ENCODE data around the gene RPS16.

RPS16 gene

DNA sequence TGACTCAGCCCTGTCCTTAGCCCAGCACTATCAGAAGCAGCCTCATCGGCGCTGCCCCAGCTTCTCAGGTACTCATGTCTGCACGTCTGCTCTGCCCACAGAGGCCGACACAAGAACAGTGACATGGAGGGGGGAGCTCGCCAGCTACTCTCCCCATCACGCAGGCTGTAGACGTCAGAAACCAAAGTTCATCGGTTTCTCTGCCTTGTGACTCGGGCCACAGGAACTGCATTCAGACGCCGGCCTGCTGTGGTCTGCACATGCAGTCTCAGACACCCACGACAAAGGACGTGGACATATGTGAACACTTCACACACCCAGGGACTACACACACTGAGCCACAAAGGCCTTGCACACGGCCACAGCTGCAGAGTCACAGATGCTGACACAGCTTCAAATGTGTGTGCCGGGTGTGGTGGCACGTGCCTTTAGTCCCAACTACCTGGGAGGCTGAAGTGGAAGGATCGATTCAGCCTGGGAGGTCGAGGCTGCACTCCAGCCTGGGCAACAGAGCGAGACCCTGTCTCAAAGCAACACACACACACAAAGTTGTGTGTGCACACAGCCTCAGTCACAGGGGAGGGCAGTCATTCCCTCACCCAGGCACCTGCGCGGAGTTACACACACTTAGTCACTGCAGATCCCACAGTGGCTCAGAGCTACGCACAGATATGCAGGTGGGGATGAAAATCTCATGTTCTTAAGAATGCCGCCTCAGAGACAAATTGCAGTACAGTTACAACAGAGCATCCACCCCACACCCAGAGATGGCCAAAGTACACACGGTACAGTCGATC lies 34.0 kb downstream of the RPS16 start:
- CTCF ChIA-PET, result interaction anchor here (0.6 to 3.7 kb wide), 8 partner anchors 10 to 1197 kb away, joined by 3 to 63 read pairs (median 3); partner anchors contain the start of genes FBL, MED29, PAF1 and PLEKHG2
- POLR2A ChIA-PET, result interaction anchor here (0.6 to 11.2 kb wide), 6 partner anchors 10 to 1040 kb away, joined by 3 to 175 read pairs (median 10); partner anchors contain the start of genes MED29, PAF1, PLEKHG2 and RPS16
- no peak for TF ChIP-seq KLF16 (tag by site-specific recombination; IDR thresholded peaks at IDR 0.05)
- no peak for TF ChIP-seq ZNF266 (tag by site-specific recombination; IDR thresholded peaks at IDR 0.05; ENCODE audit: low read depth)
- TF ChIP-seq YY2 (tag by site-specific recombination; IDR thresholded peaks at IDR 0.05), result no peak
- TF ChIP-seq ZNF391 (tag by site-specific recombination; IDR thresholded peaks at IDR 0.05; ENCODE audit: borderline replicate concordance, low read depth), result peak; percentile 31; the same call in 1 of the 2 replicates
- peak; percentile 83; the same call in 1 of the 2 replicates for TF ChIP-seq ZNF394 (tag by site-specific recombination; IDR thresholded peaks at IDR 0.05; ENCODE audit: borderline replicate concordance)
- TF ChIP-seq ZNF501 (tag by site-specific recombination; IDR thresholded peaks at IDR 0.05), result no peak
- no peak for TF ChIP-seq ZBTB20 (tag by site-specific recombination; IDR thresholded peaks at IDR 0.05)
- TF ChIP-seq ZNF221 (tag by site-specific recombination; IDR thresholded peaks at IDR 0.05; ENCODE audit: borderline replicate concordance), result no peak
- TF ChIP-seq ZNF660 (tag by site-specific recombination; IDR thresholded peaks at IDR 0.05), result no peak
- TF ChIP-seq, protein P1, sequence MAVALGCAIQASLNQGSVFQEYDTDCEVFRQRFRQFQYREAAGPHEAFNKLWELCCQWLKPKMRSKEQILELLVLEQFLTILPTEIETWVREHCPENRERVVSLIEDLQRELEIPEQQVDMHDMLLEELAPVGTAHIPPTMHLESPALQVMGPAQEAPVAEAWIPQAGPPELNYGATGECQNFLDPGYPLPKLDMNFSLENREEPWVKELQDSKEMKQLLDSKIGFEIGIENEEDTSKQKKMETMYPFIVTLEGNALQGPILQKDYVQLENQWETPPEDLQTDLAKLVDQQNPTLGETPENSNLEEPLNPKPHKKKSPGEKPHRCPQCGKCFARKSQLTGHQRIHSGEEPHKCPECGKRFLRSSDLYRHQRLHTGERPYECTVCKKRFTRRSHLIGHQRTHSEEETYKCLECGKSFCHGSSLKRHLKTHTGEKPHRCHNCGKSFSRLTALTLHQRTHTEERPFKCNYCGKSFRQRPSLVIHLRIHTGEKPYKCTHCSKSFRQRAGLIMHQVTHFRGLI (tag by site-specific recombination; IDR thresholded peaks at IDR 0.05), result no peak
- TF ChIP-seq ZNF837 (tag by site-specific recombination; IDR thresholded peaks at IDR 0.05), result no peak
- TF ChIP-seq ZFP37 (tag by site-specific recombination; IDR thresholded peaks at IDR 0.05), result no peak
- TF ChIP-seq ZNF610 (tag by site-specific recombination; IDR thresholded peaks at IDR 0.05; ENCODE audit: borderline replicate concordance), result no peak
- no peak for TF ChIP-seq ZNF239 (tag by site-specific recombination; IDR thresholded peaks at IDR 0.05)
- TF ChIP-seq ZNF548 (tag by site-specific recombination; IDR thresholded peaks at IDR 0.05), result no peak
- TF ChIP-seq ZNF776 (tag by site-specific recombination; IDR thresholded peaks at IDR 0.05; ENCODE audit: borderline replicate concordance), result no peak
- TF ChIP-seq IKZF3 (tag by site-specific recombination; IDR thresholded peaks at IDR 0.05), result no peak
- TF ChIP-seq ZNF114 (tag by site-specific recombination; IDR thresholded peaks at IDR 0.05), result no peak
- TF ChIP-seq GLIS1 (tag by site-specific recombination; IDR thresholded peaks at IDR 0.05), result peak; percentile 38; the same call in 1 of the 2 replicates
- TF ChIP-seq, protein P2, sequence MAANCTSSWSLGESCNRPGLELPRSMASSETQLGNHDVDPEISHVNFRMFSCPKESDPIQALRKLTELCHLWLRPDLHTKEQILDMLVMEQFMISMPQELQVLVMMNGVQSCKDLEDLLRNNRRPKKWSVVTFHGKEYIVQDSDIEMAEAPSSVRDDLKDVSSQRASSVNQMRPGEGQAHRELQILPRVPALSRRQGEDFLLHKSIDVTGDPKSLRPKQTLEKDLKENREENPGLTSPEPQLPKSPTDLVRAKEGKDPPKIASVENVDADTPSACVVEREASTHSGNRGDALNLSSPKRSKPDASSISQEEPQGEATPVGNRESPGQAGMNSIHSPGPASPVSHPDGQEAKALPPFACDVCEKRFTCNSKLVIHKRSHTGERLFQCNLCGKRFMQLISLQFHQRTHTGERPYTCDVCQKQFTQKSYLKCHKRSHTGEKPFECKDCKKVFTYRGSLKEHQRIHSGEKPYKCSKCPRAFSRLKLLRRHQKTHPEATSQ (tag by site-specific recombination; IDR thresholded peaks at IDR 0.05), result peak; percentile 19; the same call in 1 of the 2 replicates
- TF ChIP-seq ZNF175 (tag by site-specific recombination; IDR thresholded peaks at IDR 0.05), result no peak
- TF ChIP-seq ZNF121 (tag by site-specific recombination; IDR thresholded peaks at IDR 0.05), result peak; percentile 95
- 0 out of 2 replicates have a peak, but pooled peaks have one; percentile 2 for TF ChIP-seq BCL11B (tag by site-specific recombination; IDR thresholded peaks at IDR 0.05; ENCODE audit: low read depth)
- TF ChIP-seq ZNF600 (tag by site-specific recombination; IDR thresholded peaks at IDR 0.05), result 0 out of 2 replicates have a peak, but pooled peaks have one; percentile 17
- TF ChIP-seq ZNF747 (tag by site-specific recombination; IDR thresholded peaks at IDR 0.05), result no peak
- 0 out of 2 replicates have a peak, but pooled peaks have one; percentile 19 for TF ChIP-seq ZBTB21 (tag by site-specific recombination; IDR thresholded peaks at IDR 0.05)
- TF ChIP-seq, protein P3, sequence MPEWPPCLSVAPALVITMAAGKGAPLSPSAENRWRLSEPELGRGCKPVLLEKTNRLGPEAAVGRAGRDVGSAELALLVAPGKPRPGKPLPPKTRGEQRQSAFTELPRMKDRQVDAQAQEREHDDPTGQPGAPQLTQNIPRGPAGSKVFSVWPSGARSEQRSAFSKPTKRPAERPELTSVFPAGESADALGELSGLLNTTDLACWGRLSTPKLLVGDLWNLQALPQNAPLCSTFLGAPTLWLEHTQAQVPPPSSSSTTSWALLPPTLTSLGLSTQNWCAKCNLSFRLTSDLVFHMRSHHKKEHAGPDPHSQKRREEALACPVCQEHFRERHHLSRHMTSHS (tag by site-specific recombination; IDR thresholded peaks at IDR 0.05), result no peak
- TF ChIP-seq ZNF529 (tag by site-specific recombination; IDR thresholded peaks at IDR 0.05; ENCODE audit: insufficient replicate concordance), result no peak
- TF ChIP-seq OVOL3 (tag by site-specific recombination; IDR thresholded peaks at IDR 0.05), result no peak
- no peak for TF ChIP-seq ZNF843 (tag by site-specific recombination; IDR thresholded peaks at IDR 0.05)
- TF ChIP-seq ZNF664 (tag by site-specific recombination; IDR thresholded peaks at IDR 0.05), result no peak
- no peak for TF ChIP-seq ZNF514 (tag by site-specific recombination; IDR thresholded peaks at IDR 0.05)
- TF ChIP-seq ZNF223 (tag by site-specific recombination; IDR thresholded peaks at IDR 0.05), result no peak
- TF ChIP-seq SETDB1 (IDR thresholded peaks at IDR 0.05; ENCODE audit: insufficient read length, low read length), result no peak
- TF ChIP-seq PRDM1 (tag by site-specific recombination; IDR thresholded peaks at IDR 0.05), result no peak

More for the DNA sequence above, 34.0 kb downstream of the RPS16 start:
- Histone ChIP-seq H3K4me1 (ENCODE audit: control insufficient read depth, insufficient read depth, low read length) (peaks cover 29% of the 10 kb centered on the region), H3K36me3 (ENCODE audit: control insufficient read depth in 2 of 2, insufficient read depth in 1 of 2, low read length in 2 of 2) (peaks cover 9 to 11% of the 10 kb centered on the region in 2 experiments), H3K27ac (ENCODE audit: extremely low read depth, low read depth, low read length) (peak overlapping the region; percentile 93), H3K4me3 (ENCODE audit: low read depth, low read length) (no peak overlapping the region), H3K9me3 (ENCODE audit: control insufficient read depth, insufficient read depth, low read depth, low read length) (no peaks in the 10 kb centered on the region)
